Stimulated activated CD4-positive, alpha-beta T cell treated with anti-CD3 and anti-CD28 coated beads, Interleukin-4, amount 100 ng/mL, for 1 hour (primary cell): Measurements from ENCODE around the gene LGALSL.
"Not testable (repeated sequence)": the region's sequence is repeated elsewhere in the genome, so short reads cannot be mapped to it uniquely, and the experiment has no call there.

Source experiments
- DNase-seq: peaks from one replicate; pipeline ENCODE4 v3.0.0-alpha.2; 2020

The LGALSL gene

DNA sequence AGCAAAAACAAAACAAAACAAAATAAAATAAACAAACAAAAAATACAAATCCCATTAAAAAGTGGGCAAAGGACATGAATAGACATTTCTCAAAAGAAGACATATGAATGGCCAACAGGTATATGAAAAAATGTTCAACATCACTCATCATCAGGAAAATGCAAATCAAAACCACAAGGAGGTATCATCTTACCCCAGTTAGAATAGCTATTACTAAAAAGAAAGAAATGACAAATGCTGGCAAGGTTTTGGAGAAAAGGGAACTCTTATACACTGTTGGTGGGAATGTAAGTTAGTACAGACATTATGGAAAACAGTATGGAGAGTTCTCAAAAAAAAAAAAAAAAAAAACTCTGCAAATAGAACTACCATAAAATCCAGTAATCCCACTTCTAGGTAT lies 8.0 kb upstream of the LGALSL start:
- not testable (repeated sequence) for DNase-seq

DNA sequence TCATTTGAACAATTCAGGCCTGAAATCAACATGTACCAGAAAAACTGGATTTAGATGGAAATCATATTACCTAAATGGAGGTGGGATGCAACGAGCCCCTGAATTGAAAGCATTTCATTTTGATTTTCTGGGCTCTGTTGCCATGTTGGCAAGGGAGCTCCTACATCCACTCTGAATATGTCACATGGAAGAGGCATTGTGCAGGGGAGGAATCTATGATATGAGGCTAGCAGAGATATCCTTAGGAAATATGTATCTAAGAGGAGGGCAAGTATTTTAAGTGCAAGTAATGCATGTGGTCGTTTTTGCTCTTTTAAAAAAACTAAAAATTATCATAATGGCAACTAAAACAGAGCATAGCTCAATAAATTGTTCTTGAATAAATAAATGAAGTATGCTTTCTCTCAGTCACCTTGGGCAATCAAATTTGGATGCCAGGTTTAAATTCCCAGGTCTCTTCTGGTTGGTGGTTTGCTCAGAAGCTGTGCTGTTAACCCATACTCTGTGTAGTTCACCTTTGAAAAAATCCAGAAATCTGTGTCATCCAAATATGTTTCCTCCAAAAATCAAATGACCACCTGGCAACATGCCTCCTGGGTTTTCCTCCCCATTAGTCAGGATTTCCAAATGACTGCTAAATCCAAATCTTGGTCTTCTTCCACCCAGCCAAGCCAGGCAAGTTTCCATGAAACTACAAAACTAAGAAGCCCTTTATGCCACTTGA lies 6.5 kb upstream of the LGALSL start:
- DNase-seq = no peak

DNA sequence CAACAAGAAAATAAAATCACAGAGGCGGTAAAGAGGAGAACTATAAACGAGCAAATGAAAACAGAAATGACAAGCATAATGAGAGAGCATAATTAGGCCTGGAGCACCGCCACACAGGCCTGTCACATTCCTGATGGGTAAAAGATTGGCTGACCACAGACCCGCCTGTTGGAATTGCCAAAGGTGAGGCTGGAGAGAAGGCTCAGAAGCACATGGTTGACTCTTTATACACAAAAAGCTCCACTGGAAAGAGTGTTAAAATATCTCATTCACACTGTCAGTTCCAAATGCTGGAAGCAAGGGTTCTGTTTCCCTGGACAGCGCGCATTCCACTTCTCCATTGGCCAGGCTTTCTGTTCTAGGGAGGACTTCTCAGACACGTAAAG lies 5.9 kb upstream of the LGALSL start:
- no peak for DNase-seq

DNA sequence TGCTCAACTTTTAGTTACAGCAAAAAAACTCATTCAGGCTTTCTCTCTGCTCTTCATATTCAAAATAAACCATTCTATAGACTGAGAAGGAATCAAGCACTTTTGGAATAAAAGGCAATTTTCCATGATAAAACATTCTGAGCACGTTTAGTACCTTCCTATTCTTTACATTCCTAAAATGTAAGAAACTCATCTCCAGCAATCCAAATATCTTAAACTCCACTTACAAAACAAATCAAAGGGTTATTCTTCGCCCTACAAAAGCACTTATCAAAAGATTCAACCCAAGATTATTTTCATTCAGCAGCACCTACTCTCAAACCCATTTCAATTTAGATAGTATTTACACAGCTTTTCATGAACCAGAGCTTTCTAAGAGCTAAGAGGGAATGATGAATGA lies 2.9 kb upstream of the LGALSL start:
- DNase-seq = no peak

DNA sequence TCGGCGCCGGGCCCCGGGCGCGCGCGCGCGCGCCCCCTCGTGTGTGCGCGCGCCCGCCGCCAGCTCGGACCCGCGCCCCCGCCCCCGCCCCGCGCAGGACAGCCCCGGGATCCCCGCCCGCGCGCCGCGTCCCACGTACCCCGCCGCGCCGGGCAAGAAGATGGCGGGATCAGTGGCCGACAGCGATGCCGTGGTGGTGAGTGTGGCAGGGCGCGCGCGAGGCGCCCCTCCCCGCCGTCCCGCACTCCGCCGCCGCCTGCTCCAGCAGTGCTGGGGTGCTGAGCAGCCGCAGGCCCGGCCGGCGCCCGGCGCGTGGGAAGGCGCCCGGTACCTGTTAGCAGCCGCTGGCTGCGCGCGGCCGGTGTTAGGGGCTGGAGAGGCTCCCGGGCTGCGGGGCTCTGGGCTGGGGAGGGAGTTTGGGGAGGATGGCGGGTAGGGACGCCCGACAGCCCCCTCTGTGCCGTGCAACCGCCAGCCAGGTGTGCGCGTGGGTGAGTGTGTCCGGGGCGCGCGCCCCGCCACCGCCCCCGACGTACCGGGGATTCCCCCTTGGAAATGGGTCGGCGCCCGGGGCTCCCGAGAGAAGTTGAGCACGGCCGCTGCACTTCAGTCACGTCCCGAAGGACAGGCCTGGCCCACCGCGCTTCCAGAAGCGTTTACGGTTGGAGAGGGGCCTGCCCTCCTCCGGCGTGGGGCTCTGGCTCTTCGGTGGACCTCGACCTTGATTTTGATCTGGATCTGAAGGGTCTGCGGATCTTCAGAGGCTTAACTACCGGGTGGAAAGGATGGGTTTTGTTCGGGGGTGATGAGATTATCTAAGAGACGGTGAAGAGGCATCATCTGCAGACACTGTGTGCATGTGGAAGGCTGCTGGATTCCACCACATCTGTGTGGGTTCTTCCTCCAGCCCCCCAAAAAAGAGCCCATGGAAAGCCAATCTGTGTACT lies 697 bp downstream of the LGALSL start:
- peak; percentile 55 for DNase-seq

DNA sequence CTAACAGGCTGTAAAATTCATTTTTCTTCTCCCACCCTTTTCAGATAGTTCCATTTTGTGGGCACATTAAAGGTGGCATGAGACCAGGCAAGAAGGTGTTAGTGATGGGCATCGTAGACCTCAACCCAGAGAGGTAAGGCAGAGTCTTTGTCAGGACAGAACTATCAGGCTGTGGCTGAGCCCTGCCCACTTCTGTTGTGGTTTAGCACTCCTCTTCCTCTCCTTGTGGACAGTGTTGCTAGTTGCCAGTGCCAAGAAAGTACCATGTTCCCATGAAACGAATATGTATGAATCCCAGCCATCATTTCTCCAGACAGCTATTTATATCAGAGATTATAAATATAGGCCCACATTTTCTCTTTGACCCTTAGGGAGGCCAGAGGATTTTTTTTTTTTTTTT lies 1.6 kb downstream of the LGALSL start:
- no peak for DNase-seq

DNA sequence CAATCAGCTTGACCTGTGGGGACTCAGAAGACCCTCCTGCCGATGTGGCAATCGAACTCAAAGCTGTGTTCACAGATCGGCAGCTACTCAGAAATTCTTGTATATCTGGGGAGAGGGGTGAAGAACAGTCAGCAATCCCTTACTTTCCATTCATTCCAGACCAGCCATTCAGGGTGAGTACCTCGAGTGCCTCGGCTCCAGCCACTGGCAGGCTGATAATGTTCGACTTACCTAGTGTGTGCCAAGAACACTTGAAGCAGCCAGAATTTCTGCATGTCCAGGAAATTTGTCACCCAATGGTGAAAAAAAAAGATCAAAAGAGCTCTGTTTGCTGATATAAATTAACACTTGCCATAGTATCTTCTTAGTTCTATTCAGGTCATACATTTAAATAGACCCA lies 2.3 kb downstream of the LGALSL start:
- no peak for DNase-seq

DNA sequence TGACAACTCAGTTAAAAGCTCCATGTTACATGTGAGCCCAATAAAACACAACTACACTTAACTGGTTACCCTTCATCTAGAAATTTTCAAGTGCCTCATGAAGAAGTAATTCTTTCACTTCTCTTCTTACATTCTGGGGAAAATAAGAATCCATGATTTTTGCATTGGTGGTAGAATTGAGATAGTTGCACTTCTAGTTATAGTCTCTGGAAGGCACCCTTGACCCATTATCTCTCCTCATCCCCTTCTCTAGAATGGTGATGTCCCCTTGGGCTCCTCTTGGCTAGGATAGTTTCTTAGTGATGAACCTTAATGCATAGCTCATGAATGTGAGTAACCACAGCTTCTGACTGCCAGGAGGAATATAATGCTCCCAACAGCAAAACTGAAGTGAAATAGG lies 3.6 kb downstream of the LGALSL start:
- DNase-seq = no peak

DNA sequence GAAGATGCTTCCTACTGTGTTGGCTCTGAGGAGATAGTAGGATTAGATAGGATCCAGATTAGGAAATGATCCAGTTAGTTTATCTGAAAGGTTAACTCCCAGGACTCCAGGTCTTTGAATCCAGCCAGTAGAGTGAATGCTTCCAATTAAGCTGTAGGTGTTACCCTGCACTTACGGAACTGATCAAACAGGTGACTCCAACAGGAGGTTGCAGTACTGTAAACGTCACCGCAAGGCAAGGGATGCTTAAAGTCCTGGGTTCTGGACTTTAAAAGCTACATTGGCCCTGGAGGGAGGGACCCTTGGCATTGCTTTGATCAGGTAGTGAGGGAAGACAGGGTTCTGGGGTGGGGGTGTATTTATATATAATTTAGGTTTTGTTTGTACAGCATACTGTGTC lies 5.6 kb downstream of the LGALSL start:
- DNase-seq = no peak

DNA sequence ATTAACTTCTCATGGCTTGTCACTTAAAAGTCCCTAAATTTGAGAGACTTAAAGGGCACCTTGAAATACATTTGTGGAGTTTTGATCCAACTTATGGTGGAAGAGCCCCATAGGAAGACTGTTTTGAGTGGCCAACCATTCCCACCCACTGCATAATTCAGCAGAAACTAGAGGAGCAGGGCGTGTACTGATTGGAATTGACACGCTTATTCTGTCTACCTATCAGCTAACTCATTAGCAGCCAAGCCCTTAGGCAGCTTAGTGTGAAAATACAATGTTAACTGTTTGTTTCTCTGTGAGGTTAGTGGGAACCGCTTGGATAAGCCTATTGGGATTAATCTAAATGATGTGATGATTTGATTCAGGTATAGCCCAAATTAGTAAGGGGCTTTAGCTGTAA lies 6.4 kb downstream of the LGALSL start:
- DNase-seq = no peak

DNA sequence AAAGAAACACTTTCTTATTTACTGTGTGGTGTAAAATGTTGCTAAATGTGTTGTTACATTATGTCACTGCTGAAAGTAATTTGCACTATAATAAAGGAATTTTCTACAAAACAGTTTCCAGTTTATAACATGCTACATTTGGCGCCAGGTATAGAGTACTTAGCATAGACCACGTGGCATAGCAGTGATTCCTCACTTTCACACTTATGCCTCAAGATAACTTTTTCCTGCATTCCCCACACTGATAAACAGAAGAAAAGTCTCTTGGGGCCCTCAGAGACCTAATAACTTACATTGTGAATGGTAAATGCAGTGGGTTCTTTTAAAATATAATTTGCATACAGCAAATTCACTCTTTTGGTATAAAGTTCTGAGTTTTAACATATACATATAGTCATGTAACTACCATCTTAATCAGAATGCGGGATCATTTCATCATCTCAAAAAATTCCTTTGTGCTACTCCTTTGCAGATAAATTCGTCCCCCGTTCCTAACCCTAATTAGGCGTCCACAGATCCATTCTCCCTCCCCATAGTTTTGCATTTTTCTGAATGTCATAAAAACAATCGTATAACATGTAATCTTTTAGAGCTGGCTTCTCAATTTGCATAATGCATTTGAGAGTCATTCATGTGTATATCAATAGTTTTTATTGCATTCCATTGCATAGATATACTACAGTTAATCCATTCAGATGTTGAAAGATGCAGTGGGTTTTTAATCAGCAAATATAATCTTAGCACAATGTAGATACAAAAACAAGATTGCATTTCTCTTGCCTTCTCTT lies 7.5 kb downstream of the LGALSL start:
- DNase-seq = no peak

DNA sequence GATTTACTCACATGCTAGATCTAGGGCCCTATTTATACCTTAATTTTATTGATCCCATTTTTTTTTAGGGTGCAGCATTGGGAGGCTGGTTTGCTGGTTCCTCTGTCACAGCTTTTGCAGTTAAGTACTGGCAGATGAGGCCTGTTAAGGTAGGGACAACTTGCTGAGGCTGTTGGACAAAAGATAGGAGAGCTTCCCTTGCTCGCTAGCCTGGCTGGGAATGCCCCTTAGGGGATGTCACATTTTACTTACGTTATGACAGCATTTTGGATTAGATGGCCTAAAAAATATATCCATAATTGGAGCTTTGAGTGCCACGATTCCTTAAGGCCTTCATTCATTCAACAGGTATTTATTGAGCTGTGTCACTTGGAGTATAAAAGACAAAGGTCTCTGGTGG lies 8.2 kb downstream of the LGALSL start:
- no peak for DNase-seq

DNA sequence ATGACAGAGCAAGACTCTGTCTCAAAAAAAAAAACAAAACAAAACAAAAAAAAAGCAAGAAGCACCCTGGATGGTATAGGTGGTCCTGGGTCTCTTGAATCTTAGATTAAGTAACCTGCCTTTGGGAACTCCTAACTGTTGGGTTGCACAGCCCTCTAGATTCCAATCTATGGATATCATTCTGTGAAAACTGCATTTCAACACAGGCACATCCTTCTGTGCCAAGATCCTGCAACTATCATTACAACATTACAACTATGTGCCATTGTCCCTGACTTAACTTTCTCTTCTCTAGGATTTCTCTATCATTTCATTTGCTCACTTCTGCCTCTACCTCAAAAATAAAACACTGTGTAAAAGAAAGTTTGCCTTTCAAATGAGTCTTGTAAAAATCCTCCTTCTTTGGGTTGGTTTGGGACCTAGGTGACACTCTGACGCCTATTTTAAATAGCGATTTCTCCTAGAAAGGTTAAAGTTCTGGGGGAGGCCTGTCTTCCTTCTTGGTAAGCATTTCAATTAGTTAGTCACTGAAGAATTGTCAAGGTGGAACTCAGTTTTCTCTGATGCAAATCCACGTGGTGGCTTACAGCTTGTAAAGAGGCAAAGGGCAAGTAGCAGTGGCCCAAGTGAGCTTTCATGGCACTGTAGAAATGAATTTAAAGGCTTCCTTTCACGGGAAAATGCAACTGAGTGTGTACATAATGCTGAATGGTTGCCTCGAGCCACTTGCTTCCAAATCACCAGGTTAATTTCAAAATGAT lies 9.2 kb downstream of the LGALSL start:
- DNase-seq = no peak

DNA sequence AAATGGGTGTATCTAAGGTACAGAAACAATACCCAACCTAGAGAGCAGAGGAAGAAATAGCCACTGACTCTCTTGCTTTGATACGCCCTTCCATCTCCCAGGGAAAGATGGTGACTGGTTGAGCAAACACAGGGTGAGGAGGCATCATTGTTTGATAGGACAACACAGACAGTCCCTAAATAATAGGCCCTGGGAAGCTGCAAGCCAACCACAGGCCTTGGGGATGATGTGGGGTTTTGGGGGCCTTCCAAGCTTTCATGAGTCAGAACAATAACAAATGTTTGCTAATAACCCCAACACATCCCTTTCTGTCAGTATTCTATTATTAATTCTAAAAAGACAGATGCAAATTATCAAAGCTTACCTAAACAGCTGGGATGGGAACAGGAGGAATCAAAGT lies 9.8 kb downstream of the LGALSL start:
- DNase-seq = no peak

DNA sequence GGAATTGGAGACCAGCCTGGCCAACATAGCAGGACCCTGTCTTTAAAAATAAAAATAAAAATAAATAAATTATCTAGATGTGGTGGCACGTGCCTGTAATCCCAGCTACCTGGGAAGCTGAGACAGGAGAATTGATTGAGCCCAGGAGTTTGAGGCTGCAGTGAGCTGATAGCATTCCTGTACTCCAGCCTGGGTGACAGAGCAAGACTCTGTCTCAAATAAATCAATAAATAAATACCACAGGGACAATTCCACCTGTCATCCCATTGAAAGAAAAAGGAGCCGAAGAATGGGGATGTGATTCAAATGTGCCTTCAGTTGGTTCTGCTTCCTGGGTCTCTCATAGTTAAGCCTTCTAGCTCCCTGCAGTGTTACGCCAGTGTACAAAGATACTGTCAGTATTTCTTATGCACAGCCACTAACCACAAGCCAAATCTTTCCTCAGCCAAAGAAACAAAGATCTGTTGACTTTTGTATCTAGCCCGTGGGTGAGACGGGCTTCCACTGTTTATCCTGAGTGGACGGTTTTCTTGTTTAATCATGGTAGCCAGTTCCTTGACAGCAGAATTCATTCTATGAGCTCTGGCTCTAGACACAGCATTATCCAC lies 12.6 kb downstream of the LGALSL start:
- DNase-seq = no peak

DNA sequence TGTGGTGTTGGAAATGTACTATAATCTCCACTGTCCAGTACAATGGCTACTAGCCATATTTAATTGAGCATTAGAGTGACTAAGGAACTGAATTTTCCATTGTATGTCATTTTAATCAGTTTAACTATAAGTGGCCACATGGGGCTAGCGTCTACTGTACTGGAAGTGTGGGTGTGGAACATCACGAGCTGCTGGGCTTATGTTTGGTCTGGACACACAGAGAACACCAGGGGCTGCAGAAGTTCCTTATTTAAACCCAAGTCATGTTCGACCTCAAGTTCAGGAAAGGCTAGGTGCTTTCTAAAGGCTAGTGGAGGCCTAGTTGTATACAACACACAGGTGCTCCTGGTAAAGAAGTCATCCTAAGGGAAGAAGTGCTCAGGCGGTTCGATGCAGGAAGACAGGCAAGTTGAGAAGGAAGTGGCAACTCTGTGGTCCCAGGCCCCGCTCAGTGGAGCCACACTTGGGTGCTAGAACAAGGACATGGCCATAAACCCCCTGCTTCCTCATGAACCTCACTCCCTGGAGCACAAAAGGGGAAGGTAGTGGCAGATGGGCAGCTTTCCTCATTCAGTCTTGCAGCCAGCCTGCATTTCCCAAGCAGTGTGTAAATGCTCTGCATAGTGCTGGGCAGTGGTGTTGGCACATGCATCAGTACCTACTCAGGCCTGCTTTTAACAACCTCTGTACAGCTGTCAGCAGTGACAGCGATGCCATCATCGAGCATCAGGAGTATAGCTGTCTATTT lies 13.3 kb downstream of the LGALSL start:
- no peak for DNase-seq

DNA sequence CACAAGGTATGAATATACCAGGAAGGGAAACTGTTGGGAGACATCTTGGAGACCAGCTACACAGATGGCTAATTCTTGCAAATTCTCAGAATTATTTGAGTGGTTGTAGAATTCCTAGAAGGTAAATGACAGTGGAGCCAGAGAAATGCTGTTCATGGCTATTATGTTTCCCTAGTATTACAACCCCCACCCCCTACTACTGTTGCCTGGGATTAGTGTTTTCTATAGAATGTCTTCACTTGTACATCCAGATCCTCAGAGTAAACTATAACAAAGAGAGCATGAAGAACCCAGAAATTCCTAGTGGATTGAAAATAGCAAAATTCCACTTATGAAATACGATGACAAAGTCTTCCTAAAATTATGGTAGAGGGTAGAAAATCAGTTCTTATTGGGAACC lies 15.3 kb downstream of the LGALSL start:
- no peak for DNase-seq

DNA sequence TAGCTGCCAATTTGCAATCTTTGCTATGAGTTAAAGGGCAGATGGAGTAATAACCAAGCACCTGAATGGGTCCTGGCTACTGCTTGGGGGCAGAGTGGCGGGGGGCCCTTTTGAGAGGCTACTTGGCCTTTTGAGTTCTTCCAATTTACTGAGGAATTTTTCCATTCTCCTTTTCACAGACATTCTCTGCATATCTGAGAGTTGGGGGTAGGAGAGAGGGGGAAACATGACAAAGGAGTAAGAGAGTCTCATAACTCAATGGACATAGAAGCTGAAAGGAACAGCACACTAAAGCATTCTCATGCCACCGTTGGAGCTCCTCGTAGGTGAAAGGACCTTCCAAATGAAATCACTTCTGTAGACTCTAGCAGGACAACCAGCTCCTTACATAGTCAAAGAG lies 16.1 kb downstream of the LGALSL start:
- DNase-seq = no peak

DNA sequence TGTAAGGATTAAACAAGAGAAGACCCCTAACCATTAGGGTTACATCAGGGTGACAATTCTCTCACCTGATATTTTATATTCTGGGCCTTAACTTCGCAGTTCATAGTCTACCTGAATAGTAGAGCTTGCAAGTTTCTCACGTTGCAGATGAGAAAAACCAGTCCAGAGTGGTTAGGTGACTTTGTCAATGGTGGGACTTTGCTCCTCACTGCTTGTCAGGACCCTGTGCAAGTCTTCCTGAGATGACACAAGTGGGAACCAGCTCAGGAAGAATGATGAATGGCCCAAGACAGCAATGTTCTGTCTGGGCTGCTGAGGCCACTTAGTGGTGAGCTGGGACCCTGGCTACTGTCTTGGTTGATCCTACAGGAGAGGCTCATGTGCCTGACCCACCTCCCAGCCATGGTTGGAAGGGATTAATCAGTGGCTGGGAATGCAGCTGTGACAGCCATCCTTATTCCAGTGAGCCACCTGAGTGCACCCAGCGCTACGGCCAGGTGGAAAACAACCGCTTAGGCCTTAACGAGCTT lies 16.9 kb downstream of the LGALSL start:
- DNase-seq = no peak

DNA sequence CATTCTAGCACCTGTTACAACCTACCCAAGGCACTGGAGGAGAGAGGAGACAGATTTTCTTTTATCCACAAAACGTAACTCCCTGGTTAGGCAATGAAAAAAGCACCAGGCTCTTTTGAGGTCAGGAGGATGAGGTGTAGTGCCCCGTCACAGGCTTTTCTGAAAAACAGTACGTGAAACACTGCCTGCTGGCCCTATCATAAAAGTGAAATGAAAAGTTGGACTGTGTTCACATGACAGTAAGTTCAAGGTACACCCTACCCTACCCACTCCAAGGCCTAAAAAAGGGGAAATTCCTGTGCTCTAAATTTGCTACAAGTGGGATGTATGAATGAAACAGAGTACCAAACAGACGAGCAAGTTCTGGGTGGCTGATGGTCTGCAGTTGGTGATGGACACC lies 17.6 kb downstream of the LGALSL start:
- no peak for DNase-seq

DNA sequence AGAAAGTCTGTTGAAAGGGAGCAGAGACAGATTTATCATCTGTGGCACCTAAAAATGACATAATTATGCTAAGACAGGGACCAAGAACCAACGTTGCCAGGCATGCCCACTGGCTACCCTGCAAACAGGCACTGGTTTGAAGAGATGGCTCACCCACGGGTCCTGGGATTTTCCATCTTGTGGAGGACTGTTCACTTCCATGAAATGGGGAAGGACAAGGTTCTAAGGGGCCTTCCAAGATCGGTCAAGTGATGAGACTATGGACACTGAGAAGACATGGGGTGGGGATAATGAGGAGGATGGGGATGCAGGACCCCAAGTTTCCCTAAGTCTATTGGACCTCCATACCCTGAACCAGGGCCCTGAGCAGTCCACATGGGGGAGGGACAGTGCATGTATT lies 18.9 kb downstream of the LGALSL start:
- no peak for DNase-seq
